Neural cell (in vitro differentiated cells): ENCODE measurements around the gene EPS8L2. TPM values are rescaled to one million over a fixed set of nuclear protein-coding genes. Genes with fewer than 3 reads are reported as not detected.

Experiments used
- H2AFZ ChIP-seq: fragments of 200-600, 300-800 bp; sonication (generic), shearing (Covaris generic); 2 replicates; pipeline ENCODE4 v1.6.0; 2014; ENCODE audit warnings: low read depth, mild to moderate bottlenecking, antibody characterized with exemption, low read length, moderate library complexity
- H3F3A ChIP-seq: fragments of 200-600 bp; shearing (Covaris generic); 2 replicates; pipeline ENCODE4 v1.6.1; 2016; ENCODE audit warnings: mild to moderate bottlenecking, moderate library complexity, mixed read lengths, antibody characterized with exemption, low read length; ENCODE audit not compliant: insufficient read depth, poor library complexity, severe bottlenecking
- H3K27ac ChIP-seq: fragments of 200-600, 300-800 bp; sonication (generic), shearing (Covaris generic); 2 replicates; pipeline ENCODE4 v1.5.1; 2014; ENCODE audit warnings: mild to moderate bottlenecking, low read length, moderate library complexity
- H3K27me3 ChIP-seq: fragments of 300-800, 200-600 bp; sonication (generic), shearing (Covaris generic); 2 replicates; pipeline ENCODE4 v1.6.0; 2014; ENCODE audit warnings: mild to moderate bottlenecking, low read depth, low read length, moderate library complexity; ENCODE audit not compliant: insufficient read depth
- H3K36me3 ChIP-seq: fragments of 300-800, 200-600 bp; sonication (generic), shearing (Covaris generic); 2 replicates; pipeline ENCODE4 v1.5.1; 2014; ENCODE audit warnings: mild to moderate bottlenecking, antibody characterized with exemption, low read length, moderate library complexity; ENCODE audit not compliant: insufficient read depth
- H3K4me2 ChIP-seq: fragments of 300-800, 200-600 bp; sonication (generic), shearing (Covaris generic); 2 replicates; pipeline ENCODE4 v1.6.0; 2014; ENCODE audit warnings: mild to moderate bottlenecking, low read length
- H3K4me3 ChIP-seq: fragments of 300-800, 200-600 bp; sonication (generic), shearing (Covaris generic); 2 replicates; pipeline ENCODE4 v1.5.1; 2014; ENCODE audit warnings: mild to moderate bottlenecking, low read length, moderate library complexity
- H3K79me2 ChIP-seq: fragments of 200-600 bp; shearing (Covaris generic); replicated peaks from 2 replicates; pipeline ENCODE4 v1.6.0; 2014; ENCODE audit warnings: mild to moderate bottlenecking, low read length, moderate library complexity; ENCODE audit not compliant: insufficient read depth
- H3K9ac ChIP-seq: fragments of 300-800, 200-600 bp; sonication (generic), shearing (Covaris generic); 2 replicates; pipeline ENCODE4 v1.6.1; 2016; ENCODE audit warnings: mild to moderate bottlenecking, low read length, mixed read lengths
- H3K9me2 ChIP-seq: fragments of 200-600 bp; shearing (Covaris generic); 2 replicates; pipeline ENCODE4 v1.6.1; 2016; ENCODE audit warnings: mild to moderate bottlenecking, low read length, mixed read lengths; ENCODE audit not compliant: insufficient read depth
- H3K9me3 ChIP-seq: fragments of 200-600, 300-800 bp; sonication (generic), shearing (Covaris generic); 2 replicates; pipeline ENCODE4 v1.6.1; 2016; ENCODE audit warnings: mild to moderate bottlenecking, mixed run types, low read length, moderate library complexity, mixed read lengths
- H4K20me1 ChIP-seq: fragments of 200-600 bp; shearing (Covaris generic); 2 replicates; pipeline ENCODE4 v1.6.1; 2016; ENCODE audit warnings: mild to moderate bottlenecking, mixed run types; ENCODE audit not compliant: insufficient read depth
- EP300 ChIP-seq: fragments of 450-650 bp; conservative IDR thresholded peaks from 2 replicates; pipeline ENCODE4 v1.6.1; 2014; ENCODE audit warnings: antibody characterized with exemption, mild to moderate bottlenecking, moderate library complexity; ENCODE audit not compliant: poor library complexity, severe bottlenecking
- EZH2 ChIP-seq: fragments of 200-600, 300-800 bp; shearing (Covaris generic), sonication (generic); IDR thresholded peaks from 2 replicates; pipeline ENCODE4 v1.6.1; 2014; ENCODE audit warnings: antibody characterized with exemption, low read length, borderline replicate concordance, mild to moderate bottlenecking; ENCODE audit not compliant: insufficient read depth, poor library complexity, severe bottlenecking
- MXI1 ChIP-seq: fragments of 450-650 bp; conservative IDR thresholded peaks from 2 replicates; pipeline ENCODE4 v1.6.1; 2014; ENCODE audit warnings: antibody characterized with exemption, mild to moderate bottlenecking; ENCODE audit not compliant: poor library complexity, severe bottlenecking
- RAD21 ChIP-seq: fragments of 450-650 bp; conservative IDR thresholded peaks from 2 replicates; pipeline ENCODE4 v1.6.1; 2014; ENCODE audit warnings: antibody characterized with exemption, mild to moderate bottlenecking, moderate library complexity
- SMC3 ChIP-seq: fragments of 450-650 bp; conservative IDR thresholded peaks from 2 replicates; pipeline ENCODE4 v1.6.1; 2014; ENCODE audit warnings: antibody characterized with exemption, mild to moderate bottlenecking, moderate library complexity; ENCODE audit not compliant: poor library complexity
- TAF1 ChIP-seq: IDR thresholded peaks from 2 replicates; pipeline ENCODE4 v1.6.1; 2012; ENCODE audit warnings: low read depth
- polyA plus RNA-seq: library from polyadenylated mRNA; depleted of rRNA; stranded (reverse); fragments of >200 nt; gene quantifications from 2 replicates; pipeline ENCODE4 v1.2.3, GENCODE V29; 2014
- TF ChIP-seq, protein P1 (sequence below): IDR thresholded peaks from 2 replicates; pipeline ENCODE4 v1.6.1; 2012; ENCODE audit warnings: borderline replicate concordance
- TF ChIP-seq, protein P2 (sequence below): fragments of 450-650 bp; IDR thresholded peaks from 2 replicates; pipeline ENCODE4 v1.5.1; 2014; ENCODE audit warnings: antibody characterized with exemption, mild to moderate bottlenecking, moderate library complexity; ENCODE audit not compliant: poor library complexity, severe bottlenecking

EPS8L2 gene
- polyA plus RNA-seq, 1 donor from 2014 or later = 7.5 TPM

DNA sequence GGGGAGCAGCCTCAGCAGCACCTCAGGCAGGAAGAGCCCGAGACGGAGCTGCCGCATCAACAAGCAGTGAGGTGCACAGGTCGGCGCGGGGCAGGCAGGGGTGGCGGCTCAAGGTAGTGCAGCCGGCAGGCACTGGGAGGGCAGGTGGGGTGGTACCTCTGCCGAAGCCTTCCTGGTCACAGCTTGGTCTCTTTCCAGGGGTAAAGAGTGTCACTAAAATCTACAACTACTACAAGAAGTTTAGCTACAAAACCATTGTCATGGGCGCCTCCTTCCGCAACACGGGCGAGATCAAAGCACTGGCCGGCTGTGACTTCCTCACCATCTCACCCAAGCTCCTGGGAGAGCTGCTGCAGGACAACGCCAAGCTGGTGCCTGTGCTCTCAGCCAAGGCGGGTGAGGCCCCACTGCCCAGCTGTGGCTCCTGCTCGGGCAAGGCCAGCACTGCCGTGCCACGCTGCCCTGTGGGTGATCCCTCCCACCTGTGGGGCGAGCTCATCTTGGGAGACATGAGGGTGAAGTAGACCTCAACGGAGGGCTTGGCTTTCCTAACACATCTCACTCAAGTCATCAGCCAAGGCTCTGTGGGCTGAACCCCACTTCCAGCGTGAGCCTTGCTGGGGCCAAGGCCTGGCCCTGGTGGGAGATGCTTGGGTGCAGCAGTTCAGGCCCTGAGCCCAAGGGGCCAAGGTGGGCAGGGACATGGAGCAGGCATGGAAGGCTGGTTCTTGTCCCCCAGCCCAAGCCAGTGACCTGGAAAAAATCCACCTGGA, 57.7 kb downstream of the EPS8L2 start:
- Histone ChIP-seq H3F3A (no peaks in the 10 kb centered on the region), H3K27me3 (no peaks in the 10 kb centered on the region), H3K9me2 (no peaks in the 10 kb centered on the region), H3K27ac (no peak overlapping the region), H3K36me3 (no peaks in the 10 kb centered on the region), H4K20me1 (no peaks in the 10 kb centered on the region), H2AFZ (no peak overlapping the region), H3K4me3 (no peak overlapping the region), H3K79me2 (no peaks in the 10 kb centered on the region), H3K4me2 (no peak overlapping the region), H3K9me3 (no peaks in the 10 kb centered on the region), H3K9ac (no peak overlapping the region)
- TF ChIP-seq RAD21 (no peak), SMC3 (no peak)

DNA sequence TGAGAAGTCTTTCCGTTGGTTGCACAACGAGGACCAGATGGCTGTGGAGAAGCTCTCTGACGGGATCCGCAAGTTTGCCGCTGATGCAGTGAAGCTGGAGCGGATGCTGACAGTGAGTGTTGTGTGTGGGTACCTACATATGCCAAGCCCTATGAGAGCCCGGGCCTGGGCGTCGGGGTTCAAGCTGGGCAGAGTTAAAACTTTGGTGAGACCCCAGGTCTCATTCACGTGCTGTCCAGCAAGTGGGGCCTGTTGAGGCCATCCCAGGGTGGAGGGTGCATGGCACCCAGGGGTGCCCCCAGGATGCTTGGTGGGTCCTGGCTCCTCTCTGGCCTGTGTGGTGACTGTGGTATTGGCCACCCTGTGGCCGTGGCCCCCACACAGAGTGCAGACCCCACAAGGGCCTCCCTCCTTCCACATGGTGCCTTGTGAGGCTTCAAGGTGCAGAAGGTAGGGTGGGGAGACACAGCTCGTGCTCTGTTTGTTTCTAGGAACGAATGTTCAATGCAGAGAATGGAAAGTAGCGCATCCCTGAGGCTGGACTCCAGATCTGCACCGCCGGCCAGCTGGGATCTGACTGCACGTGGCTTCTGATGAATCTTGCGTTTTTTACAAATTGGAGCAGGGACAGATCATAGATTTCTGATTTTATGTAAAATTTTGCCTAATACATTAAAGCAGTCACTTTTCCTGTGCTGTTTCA, 58.4 kb downstream of the EPS8L2 start:
- Histone ChIP-seq H3K9me3 (no peaks in the 10 kb centered on the region), H4K20me1 (no peaks in the 10 kb centered on the region), H3K4me3 (no peak overlapping the region), H3K4me2 (no peak overlapping the region), H3K27ac (no peak overlapping the region), H3K27me3 (no peaks in the 10 kb centered on the region), H3F3A (no peaks in the 10 kb centered on the region), H3K9me2 (no peaks in the 10 kb centered on the region), H3K79me2 (no peaks in the 10 kb centered on the region), H3K9ac (no peak overlapping the region), H2AFZ (no peak overlapping the region), H3K36me3 (no peaks in the 10 kb centered on the region)
- TF ChIP-seq MXI1 (no peak), TAF1 (no peak)

DNA sequence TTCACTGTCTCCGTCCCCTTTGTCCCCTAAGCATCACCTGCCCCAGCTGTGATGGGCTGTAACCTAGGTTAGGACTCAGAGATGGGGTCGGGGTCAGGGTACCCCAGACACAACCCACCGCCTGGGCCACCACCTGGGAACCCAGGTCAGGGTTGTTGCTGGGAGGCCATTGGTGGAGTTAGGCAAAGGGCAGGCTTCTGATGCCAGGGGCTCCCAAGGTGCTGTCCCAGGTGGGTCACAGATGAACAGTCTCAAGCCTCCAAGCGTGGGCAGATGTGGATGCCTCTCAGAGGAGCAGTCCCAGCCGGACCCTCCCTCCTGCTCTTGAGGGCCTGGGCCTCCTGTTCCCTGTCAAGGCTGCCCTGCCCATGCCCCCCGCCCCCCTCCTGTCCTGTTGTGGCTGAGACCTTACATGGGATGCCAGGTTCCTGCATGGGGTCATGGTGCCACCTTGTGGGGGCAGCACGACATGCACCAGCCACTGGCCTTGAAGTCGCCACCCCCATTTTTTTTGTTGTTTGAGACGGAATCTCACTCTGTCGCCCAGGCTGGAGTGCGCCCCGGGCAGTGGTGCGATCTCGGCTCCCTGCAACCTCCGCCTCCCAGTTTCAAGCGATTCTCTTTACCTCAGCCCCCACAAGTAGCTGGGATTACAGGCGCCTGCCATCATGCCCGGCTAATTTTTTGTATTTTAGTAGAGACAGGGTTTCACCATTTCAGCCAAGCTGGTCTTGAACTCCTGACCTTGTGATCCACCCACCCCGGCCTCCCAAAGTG, 59.2 kb downstream of the EPS8L2 start:
- Histone ChIP-seq H3K27me3 (no peaks in the 10 kb centered on the region), H3F3A (no peaks in the 10 kb centered on the region), H3K27ac (no peak overlapping the region), H3K4me2 (no peak overlapping the region), H3K79me2 (no peaks in the 10 kb centered on the region), H4K20me1 (no peaks in the 10 kb centered on the region), H2AFZ (no peak overlapping the region), H3K4me3 (no peak overlapping the region), H3K9ac (no peak overlapping the region), H3K36me3 (no peaks in the 10 kb centered on the region), H3K9me2 (no peaks in the 10 kb centered on the region), H3K9me3 (no peaks in the 10 kb centered on the region)
- TF ChIP-seq RAD21 (peak; percentile 63), MXI1 (no peak), SMC3 (peak; percentile 49), EP300 (no peak), EZH2 (no peak)
- TF ChIP-seq, protein P1, sequence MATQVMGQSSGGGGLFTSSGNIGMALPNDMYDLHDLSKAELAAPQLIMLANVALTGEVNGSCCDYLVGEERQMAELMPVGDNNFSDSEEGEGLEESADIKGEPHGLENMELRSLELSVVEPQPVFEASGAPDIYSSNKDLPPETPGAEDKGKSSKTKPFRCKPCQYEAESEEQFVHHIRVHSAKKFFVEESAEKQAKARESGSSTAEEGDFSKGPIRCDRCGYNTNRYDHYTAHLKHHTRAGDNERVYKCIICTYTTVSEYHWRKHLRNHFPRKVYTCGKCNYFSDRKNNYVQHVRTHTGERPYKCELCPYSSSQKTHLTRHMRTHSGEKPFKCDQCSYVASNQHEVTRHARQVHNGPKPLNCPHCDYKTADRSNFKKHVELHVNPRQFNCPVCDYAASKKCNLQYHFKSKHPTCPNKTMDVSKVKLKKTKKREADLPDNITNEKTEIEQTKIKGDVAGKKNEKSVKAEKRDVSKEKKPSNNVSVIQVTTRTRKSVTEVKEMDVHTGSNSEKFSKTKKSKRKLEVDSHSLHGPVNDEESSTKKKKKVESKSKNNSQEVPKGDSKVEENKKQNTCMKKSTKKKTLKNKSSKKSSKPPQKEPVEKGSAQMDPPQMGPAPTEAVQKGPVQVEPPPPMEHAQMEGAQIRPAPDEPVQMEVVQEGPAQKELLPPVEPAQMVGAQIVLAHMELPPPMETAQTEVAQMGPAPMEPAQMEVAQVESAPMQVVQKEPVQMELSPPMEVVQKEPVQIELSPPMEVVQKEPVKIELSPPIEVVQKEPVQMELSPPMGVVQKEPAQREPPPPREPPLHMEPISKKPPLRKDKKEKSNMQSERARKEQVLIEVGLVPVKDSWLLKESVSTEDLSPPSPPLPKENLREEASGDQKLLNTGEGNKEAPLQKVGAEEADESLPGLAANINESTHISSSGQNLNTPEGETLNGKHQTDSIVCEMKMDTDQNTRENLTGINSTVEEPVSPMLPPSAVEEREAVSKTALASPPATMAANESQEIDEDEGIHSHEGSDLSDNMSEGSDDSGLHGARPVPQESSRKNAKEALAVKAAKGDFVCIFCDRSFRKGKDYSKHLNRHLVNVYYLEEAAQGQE = no peak
- TF ChIP-seq, protein P2, sequence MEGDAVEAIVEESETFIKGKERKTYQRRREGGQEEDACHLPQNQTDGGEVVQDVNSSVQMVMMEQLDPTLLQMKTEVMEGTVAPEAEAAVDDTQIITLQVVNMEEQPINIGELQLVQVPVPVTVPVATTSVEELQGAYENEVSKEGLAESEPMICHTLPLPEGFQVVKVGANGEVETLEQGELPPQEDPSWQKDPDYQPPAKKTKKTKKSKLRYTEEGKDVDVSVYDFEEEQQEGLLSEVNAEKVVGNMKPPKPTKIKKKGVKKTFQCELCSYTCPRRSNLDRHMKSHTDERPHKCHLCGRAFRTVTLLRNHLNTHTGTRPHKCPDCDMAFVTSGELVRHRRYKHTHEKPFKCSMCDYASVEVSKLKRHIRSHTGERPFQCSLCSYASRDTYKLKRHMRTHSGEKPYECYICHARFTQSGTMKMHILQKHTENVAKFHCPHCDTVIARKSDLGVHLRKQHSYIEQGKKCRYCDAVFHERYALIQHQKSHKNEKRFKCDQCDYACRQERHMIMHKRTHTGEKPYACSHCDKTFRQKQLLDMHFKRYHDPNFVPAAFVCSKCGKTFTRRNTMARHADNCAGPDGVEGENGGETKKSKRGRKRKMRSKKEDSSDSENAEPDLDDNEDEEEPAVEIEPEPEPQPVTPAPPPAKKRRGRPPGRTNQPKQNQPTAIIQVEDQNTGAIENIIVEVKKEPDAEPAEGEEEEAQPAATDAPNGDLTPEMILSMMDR = peak; percentile 64
